ENCODE measurements around the gene BBS1.
A peak's percentile ranks its signal among the peaks of the same experiment; 100 is the strongest.

The BBS1 gene

GRCh38 chr11:66477263-66478201 lies 32.9 kb upstream of the BBS1 start:
- no peak for DNase-seq

- peak in 1 of 2 experiments; percentile 44 for DNase-seq
Measured at GRCh38 chr11:66478729-66479393, 31.6 kb upstream of the BBS1 start.

GRCh38 chr11:66479394-66480116 lies 30.9 kb upstream of the BBS1 start:
- peak in 1 of 2 experiments; percentile 56 for DNase-seq

GRCh38 chr11:66480117-66480938 lies 30.1 kb upstream of the BBS1 start, which contains the start of gene DPP3:
TSS of gene DPP3 (plus strand) at chr11:66480434. CDS start at chr11:66482201, 1,767 bp downstream.
- DNase-seq, result peak; percentile 85 to 94

GRCh38 chr11:66484806-66485380 lies 25.5 kb upstream of the BBS1 start:
- no peak for DNase-seq

- no peak for DNase-seq
Measured at GRCh38 chr11:66488957-66489356, 21.5 kb upstream of the BBS1 start.

- DNase-seq, result peak in 1 of 2 experiments; percentile 42
Measured at GRCh38 chr11:66489636-66490035, 20.8 kb upstream of the BBS1 start.

- DNase-seq, result no peak
Measured at GRCh38 chr11:66491315-66491935, 19.0 kb upstream of the BBS1 start.

- peak; percentile 69 to 93 for DNase-seq
Measured at GRCh38 chr11:66492161-66492865, 18.1 kb upstream of the BBS1 start.

- no peak for DNase-seq
Measured at GRCh38 chr11:66493130-66493529, 17.3 kb upstream of the BBS1 start.

GRCh38 chr11:66494458-66494857 lies 16.0 kb upstream of the BBS1 start:
- DNase-seq, result no peak

- DNase-seq, result peak in 1 of 2 experiments; percentile 5
Measured at GRCh38 chr11:66494935-66495334, 15.5 kb upstream of the BBS1 start.

GRCh38 chr11:66495401-66495854 lies 15.0 kb upstream of the BBS1 start:
- no peak for DNase-seq

GRCh38 chr11:66497206-66497605 lies 13.2 kb upstream of the BBS1 start:
- no peak for DNase-seq

- DNase-seq, result no peak
Measured at GRCh38 chr11:66498506-66498905, 11.9 kb upstream of the BBS1 start.

- no peak for DNase-seq
Measured at GRCh38 chr11:66505276-66505816, 5.1 kb upstream of the BBS1 start.

GRCh38 chr11:66509131-66509561 lies 1.3 kb upstream of the BBS1 start:
- DNase-seq, result no peak

GRCh38 chr11:66510990-66511339 lies 530 bp downstream of the BBS1 start:
- no peak for DNase-seq

GRCh38 chr11:66523611-66524010 lies 13.2 kb downstream of the BBS1 start:
- no peak for DNase-seq

GRCh38 chr11:66524304-66525040 lies 14.0 kb downstream of the BBS1 start:
- DNase-seq, result no peak

All from NCI-H524 (cell line).